Stimulated activated CD8-positive, alpha-beta memory T cell treated with anti-CD3 and anti-CD28 coated beads, Interleukin-12 subunit alpha, Interleukin-12 subunit beta, amount 100 ng/mL, for 24 hours (primary cell): Measurements from ENCODE around the gene OSBPL9.

Experiments
- DNase-seq: peaks from one replicate; pipeline ENCODE4 v3.0.0-alpha.2; 2020; ENCODE audit errors: extremely low read depth

The OSBPL9 gene

DNA sequence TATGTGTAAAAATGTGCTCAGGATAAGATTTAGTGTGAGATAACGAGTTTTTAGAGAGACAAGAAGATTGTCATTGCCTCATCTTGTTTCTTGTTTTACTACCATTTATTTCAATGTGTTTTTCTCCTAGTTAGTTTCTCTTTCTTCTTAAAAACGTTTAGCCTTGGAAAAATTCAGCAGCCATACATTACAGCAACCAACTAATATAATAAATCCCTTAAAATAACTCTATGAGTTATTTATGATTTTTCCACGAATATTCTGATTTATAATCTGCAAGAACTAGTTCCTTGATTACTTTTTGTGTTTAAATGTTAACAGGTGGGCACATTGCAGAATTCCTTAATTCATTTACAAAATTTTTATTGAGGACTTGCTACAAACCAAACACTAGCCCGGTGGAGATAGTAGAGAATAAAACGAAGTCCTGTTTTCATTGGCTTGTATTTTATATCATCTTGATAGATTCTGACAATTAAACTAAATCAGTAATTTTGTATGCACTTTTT lies 118.9 kb downstream of the OSBPL9 start:
- no peak for DNase-seq

DNA sequence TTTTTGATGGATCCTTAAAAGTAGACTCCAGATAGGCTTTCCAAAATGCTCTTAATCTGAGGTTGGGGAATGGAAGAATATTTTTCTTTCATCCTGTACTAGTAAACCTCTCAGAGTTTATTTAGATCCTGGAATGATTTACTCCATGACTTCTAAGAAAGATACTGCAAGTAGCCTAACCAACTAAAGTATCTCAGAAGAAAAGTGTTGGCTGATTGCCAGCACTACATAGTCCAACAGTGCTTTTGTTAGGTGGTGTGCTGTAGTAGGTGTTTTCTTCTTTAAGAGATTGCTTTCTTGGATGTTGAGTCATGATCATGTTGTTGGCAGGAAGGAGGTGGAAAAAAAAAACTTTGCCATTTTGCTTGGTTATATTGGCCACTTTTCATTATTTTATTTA lies 119.8 kb downstream of the OSBPL9 start:
- no peak for DNase-seq

DNA sequence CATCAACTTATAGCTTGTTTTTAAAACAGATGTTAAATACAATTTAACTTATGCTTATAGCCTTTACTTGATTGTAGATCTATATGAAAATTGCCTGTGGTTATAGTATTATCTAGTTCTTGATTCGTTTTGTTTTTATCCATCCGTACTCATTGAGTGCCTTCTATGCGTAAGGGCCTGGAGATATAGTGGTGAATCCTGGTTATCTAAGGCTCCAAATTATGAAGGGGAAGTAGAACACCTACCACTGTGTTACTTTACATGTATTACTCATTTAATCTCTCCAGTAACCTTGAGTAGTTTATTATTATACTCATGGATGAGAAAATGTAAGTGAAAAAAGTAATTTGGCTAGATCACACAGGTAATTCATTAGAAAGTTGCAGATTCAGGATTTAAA lies 121.8 kb downstream of the OSBPL9 start:
- no peak for DNase-seq

DNA sequence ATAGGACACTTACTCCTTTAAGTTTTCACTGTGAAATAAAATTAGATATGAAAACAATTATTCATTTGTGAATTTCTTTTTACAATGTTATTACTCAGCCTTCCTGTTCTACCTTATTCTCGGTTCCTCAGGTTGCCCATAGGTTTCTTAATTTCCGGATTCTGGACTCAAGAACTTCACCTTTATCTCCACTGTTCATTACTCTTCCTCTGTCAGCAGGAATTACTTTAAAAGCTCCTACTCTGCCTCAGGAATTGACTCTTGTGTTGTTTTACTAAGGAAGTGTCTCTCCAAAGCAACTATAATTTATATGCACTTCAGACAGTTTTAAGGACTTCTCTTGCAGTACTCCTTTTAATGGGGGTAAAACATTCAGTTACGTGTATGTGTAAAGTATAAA lies 123.8 kb downstream of the OSBPL9 start:
- no peak for DNase-seq

DNA sequence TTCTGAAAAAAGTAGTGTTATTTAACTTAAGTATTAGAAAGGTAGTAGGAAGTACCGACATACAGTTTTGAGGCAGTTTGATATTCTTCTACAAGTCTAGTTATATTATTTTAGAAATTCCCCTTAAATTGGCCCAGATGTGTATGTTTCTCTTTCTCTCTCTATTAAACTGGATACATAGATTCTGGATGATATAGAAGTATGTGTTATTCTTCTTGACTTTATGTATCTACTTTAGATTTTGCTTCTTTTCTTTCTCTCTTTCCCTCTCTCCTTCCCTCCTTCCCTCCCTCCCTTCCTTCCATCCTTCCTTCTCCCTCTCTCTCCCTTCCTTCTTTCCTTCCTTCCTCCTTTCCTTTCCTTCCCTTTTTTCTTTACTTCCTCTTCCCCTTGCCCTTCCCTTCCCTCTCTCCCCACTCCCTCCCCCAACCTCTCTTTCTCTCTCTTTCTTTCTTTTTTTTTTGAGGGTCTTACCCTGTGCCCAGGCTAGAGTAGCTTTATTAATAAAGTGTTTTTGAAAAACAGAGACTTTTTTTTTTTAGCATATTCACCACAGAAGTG lies 124.3 kb downstream of the OSBPL9 start:
- DNase-seq, result no peak

DNA sequence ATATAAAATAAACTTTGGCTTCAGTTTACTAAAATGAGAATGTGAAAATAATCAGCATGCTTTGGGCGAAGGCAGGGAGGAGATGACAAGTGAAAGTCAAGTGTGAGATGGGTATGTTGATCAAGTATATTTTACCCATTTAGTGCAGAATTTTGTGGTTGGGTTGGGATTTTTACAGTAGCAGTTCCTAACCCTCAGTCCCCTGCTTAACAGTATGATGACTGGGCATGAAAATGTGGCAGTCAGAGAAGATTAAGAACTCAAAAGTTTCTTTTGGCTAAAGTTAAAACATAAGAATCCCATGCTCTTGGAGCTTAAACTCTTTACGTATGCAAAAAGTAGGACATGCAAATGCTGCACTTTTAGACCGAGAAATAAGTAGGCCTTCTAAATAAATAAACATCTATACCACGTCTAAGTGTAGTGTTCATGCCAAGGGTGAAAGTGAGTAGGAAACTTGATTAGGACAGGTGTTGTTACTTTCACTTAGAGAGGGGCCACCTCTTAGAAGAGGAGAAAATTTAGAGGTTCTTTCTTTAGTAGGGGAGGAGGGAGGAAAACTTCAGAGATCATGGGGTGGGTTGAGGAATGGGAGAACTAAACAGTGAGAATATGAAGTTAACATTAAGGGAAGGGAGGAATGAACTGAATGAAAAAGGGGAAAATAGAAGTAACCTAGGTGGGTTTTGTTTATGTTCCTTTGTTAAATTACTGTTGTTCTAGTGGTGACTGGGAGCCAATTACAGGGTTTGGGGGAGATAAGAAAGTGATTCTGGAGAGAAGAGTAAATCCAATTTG lies 127.8 kb downstream of the OSBPL9 start:
- DNase-seq, result no peak

DNA sequence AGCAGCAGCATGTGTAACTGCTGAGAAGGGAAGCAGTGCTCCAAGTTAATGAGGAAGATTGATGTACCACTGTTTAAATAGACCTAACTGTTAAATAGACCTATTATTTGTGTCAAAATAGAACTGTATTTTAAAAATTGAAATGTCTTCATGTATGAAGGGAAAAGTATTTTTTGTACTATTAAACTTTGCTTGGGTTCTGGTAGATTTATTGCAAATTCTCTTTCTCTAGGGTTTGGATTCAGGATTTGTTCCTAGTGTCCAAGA lies 128.3 kb downstream of the OSBPL9 start:
- DNase-seq, result no peak

DNA sequence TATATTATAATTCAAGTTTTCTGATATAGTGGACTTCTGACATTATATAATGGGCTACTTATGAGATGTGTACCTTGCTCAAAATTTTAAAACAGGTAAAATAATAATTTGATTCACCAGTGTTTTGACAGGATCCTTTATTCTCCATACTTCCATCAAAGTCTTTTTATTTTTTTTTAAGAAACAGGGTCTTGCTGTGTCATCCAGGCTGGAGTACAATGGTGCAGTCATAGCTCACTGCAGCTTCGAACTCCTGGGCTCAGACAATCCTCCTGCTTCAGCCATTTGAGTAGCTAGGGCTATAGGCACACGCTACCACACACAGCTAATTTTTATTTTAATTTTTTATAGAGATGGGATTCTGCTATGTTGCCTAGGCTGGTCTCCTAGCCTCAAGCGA lies 132.3 kb downstream of the OSBPL9 start:
- DNase-seq, result no peak

DNA sequence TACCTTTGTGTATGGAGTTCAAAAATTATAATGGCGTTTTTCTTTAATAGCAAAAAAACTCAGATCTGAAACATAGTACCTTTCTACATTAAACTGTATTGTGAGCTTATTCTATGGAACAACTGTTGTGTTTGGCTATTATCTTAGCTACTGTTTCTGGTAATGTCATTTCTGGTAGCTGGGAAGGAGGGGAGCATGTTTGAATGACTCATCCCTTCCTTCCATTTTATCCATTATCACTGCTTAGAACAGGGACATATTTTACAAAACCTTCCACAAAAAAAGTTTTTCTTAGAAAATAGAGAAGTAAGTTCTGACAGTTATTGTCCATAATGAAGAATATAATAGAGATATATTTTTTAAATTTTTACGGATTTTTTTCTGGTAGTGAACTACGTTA lies 133.3 kb downstream of the OSBPL9 start:
- DNase-seq, result no peak

DNA sequence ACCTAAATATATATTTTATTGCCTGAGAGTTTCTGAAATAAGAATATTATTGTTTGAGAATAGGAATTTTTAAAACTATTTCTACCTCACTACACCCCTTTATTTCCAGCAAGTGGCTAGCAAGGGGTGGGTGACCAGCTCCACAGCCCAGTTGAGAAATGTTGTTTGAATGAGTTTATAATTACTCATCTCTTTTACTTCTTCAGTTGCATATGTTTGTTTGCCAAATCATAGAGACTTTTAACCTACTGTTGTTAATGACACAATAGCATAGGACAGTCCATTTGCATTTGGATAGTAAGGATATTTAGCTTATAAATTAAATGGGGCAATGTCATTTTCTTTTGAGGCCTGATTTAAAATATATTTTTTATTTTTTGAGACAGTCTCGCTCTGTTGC lies 133.8 kb downstream of the OSBPL9 start:
- no peak for DNase-seq

DNA sequence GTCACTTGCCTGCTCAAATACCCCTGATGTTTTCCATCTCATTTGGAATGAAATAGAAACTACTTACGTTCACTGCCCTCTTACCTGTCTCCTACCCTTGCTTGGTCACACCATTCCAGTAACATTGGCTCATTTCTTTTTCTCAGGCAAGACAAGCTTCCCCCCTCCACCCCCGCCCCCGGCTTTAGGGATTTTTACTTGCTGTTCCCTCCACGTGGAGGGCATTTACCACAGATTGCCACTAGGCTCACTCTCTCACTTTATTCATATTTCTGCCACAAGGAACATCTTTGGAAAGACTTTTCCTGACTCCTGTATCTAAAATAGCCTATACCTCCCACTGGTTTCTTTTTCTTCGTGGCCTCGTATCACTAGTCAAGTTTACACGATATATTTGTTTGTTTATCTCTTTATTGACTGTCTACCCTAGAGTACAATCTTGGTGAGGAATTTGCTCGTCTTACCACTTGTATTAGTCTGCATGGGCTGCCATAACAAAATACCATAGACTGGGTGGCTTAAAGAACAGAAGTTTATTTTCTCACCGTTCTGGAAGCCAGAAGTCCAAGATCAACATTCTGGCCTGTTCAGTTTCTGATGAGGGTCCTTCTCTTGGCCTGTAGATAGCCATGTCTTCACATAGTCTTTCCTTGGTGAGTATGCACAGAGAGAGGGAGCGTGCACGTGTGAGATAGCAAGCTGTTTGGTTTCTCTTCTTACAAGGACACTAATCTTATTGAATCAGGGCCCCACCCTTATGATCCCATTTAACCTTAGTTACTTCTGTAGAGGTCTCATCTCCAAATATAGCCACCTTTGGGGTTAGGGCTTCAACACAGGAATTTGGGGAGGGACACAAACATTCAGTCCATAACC lies 135.4 kb downstream of the OSBPL9 start:
- DNase-seq, result no peak

DNA sequence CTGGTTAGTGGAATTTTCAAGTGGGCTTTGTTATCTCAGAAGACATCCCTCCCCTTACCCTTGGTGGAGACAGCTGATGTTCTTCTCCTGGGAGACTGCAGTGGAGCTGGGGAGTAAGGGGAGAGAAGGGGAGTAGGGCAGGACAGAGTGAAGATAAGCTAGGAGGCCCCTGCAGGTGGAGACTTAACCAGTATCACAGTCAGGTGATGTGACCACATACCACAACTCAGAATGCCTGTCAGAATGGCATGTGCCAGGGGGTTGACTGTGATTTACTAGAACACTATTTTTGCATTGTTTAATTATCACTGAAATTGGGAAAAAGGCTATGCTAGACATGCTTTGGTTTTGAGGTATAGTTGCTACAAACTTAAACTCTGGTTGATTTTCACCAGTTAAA lies 137.1 kb downstream of the OSBPL9 start:
- DNase-seq, result no peak

DNA sequence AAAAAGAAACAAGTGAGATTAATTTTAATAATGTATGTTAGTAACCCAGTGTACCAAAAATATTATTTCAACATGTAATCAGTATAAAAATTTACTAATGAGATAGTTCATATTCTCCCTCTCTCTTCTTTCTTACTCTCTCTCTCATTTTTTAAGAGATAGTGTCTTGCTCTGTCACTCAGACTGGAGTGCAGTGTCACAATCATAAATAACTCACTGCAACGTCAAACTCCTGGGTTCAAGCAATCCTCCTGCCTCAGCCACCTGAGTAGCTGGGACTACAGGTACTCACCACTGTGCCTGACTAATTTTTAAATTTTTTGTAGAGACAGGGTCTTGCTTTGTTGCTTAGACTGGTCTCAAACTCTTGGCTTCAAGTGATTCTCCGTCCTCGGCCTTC lies 137.8 kb downstream of the OSBPL9 start:
- no peak for DNase-seq

DNA sequence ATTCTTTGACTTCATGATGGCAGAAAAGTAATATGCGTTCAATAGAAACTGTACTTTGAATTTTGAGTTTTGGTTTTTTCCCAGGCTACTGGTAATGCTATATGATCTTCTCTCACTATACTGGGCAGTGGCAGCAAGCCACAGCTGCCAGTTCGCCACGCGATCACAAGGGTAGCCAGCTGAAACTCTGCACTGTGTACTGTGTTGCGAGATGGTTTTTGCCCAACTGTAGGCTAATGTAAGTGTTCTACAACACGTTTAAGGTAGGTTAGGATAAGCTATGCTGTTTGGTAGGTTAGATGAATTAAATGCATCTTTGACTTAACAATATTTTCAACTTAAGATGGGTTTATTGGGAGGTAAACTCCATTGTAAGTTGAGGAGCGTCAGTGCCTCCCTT lies 138.5 kb downstream of the OSBPL9 start:
- DNase-seq, result no peak

DNA sequence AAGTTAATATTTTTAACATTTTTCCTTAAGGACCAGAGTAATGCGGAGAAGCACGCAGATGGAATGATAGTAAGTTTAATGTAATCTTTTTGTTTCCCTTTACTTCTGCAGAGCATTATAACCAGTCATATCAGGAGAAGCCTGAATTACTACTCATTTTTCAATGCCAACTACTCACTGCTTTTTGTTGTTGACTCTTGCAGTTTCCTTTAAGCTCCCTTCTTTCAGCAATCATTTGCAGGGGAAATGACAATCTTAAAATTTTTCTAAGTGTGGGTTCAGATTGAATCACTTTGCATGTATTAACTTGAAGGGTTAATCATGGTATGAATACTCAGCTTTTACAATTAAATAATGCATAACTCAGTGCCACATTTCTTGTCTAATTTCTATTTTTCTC lies 139.4 kb downstream of the OSBPL9 start:
- no peak for DNase-seq

DNA sequence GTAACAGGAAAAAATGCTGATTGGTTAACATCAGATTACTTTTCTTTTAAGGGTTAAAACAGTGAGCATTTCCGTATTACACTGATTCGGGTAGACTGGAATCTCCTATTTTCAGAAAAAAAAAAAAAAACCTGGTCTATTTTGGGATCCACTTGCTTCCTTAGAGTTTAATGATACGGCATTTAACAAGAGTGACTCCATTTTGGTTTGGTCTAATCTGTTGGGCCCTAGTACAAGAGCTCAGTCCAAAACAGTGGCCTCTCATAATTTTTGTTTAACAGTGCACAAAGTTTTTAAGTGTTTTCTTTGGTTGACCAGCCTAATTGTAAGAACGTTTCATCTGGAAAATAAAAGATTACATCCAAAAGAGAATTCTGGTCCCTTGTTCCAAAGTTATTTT lies 141.4 kb downstream of the OSBPL9 start:
- no peak for DNase-seq

DNA sequence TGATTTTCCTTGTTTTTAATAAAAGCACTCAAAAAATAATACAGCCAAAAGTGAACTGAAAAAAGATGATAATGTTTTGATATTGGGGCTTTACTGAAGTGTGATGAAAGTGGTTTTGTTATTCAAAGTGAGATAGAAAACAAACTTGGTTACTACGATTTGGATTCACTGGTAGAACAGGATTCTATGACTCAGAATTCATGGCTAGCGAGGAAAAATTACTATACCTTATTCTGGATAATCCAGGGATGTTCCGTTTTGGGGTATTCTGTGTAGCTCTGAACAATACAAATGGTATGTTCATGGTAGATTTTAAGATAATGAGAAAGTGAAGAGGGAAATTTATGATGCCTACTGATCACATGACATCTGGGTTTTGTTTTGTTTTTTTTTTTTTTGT lies 144.0 kb downstream of the OSBPL9 start:
- DNase-seq, result no peak

DNA sequence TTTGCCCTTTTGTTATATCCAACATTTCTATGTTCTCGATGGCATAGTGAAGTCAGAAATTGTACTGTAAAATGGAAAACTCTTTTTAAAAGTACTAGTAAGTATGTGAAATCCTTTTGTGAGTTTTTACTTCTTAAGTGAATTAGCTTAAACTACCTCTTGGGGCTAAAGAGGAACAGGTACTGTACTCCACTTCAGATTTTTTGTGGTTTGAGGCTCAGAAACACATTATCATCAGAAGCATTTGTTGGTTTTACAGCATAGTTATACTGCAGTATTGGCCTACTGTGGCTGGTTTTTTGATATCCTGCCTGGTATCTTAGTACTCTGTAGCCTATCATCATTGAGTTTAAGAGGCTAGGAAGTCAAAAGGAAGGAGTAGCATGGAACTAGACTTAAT lies 144.5 kb downstream of the OSBPL9 start:
- DNase-seq, result no peak

DNA sequence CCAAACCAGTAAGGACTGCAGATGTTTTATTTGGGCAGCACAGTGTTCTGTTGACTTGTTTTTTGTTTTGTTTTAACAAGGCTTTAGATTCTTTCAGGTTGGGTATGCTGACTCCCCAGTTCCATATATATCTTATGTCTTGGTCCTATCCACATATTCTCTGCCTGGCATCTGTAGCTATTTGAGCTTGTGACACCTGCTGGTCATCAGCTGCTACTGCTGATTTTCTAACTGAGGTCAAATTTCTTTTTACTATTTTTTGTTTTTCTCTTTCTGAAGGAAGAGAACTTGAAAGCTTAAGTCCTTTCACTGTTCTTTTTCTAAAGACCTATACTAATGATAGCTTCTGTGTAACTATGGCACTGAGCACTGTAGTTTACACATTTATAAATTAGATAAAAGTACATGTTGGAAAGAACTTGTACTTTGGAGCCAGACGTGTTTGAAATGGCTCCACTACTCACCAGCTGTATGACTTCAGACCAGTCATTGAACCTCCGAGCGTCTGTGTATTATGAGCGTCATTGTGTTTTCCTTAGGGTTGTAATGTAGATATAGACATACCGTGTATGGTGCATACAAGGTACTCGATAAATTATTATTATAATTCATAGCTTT lies 152.2 kb downstream of the OSBPL9 start:
- no peak for DNase-seq

DNA sequence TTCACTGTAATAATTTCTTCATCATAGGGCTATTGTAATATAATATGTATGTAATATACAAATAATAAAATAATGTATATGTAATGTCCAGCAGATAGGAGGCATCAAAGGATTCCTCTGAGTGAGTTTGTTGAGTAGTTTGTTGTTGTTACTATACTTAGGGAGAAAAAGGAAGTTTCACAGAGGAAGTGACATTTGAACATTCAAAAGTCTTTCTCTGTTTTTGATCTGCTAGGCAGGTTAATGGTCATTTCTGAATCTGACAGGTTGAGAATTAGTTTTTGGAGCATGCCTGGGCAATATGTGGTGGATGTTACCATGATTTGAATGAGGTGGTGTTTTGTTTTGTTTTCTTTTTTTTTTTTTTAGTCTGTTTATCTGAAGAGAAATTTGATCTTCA lies 159.5 kb downstream of the OSBPL9 start:
- DNase-seq, result no peak

DNA sequence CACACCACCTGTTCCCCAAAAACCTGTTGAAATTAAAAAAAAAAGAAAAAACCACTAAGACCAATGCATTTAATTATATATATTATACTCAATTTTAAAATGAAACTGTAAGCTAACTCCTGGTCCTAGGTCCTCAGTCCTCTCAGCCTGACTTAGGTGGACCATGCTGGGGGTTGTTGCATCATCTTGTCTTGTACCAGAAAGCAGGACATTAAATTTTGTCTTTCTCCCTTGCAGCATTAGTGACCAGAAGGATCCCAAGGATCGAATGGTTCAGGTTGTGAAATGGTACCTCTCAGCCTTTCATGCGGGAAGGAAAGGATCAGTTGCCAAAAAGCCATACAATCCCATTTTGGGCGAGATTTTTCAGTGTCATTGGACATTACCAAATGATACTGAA lies 164.0 kb downstream of the OSBPL9 start:
- DNase-seq, result no peak

DNA sequence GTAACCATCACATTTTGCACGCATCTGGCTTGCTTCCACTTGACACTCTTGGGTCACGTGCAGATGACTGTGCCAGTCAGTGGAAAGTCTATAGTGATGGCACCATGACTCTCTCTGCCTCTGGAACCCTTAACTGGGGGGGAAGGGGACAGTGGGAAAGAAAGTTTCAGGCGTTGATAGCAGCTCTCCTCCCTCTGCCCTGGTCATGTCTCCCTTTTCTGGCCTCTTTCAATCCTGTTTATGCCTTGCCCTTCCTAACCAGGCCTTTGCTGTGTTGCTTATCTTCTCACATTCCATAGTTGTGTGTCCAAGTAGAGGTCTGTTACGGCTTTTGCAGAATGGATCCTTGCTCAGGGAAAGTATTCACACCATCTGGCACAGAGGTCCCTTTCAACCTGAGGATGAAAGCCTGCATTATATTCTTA lies 168.1 kb downstream of the OSBPL9 start:
- no peak for DNase-seq

DNA sequence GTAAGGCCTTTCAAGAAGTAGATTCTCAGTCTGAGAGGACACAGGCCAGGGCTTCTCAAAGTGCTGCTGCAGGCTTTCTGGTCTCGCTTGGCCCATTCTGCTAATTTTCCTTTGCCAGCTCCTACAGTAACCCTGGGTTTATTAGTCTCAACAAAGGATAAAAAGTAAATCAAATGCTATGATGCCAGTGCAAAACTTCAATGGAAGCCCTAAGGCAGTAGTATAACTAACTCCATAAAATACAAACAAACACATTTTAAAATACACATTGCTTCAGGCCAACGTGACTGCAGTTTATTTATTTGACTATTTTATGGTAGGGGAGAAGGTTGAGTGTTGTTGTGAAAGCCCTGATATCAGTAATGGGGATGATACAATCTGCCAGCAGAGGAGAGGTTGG lies 172.0 kb downstream of the OSBPL9 start:
- no peak for DNase-seq
